GM08714 (cell line): Measurements from ENCODE around the gene SF1.
A peak's percentile ranks its signal among the peaks of the same experiment; 100 is the strongest.

Source experiments
- H3K4me3 ChIP-seq: fragments of 200-500 bp; sonication (Bioruptor generic); 2 replicates; pipeline ENCODE4 v1.5.1; 2014; ENCODE audit warnings: mild to moderate bottlenecking, low read length, inconsistent platforms
- ZNF274 ChIP-seq: IDR thresholded peaks from 2 replicates; pipeline ENCODE4 v1.6.1; 2012; ENCODE audit warnings: mild to moderate bottlenecking, low read depth, low read length

SF1 gene

GRCh38 chr11:64744544-64745188 lies 33.7 kb downstream of the SF1 start:
- no peak for TF ChIP-seq ZNF274
- peak overlapping the region; percentile 54; the same call in 1 of the 2 replicates for H3K4me3 ChIP-seq

- H3K4me3 ChIP-seq, result peak within 1 kb of the TSS; percentile 54; the same call in 1 of the 2 replicates
Observed at GRCh38 chr11:64743591-64744543, 34.5 kb downstream of the SF1 start, which contains the start of gene RASGRP2. Gene RASGRP2 (minus strand): TSS chr11:64744142. CDS start chr11:64742866, 1,276 bp downstream.

GRCh38 chr11:64742889-64743590 lies 35.3 kb downstream of the SF1 start:
- peak overlapping the region; percentile 54; the same call in 1 of the 2 replicates for H3K4me3 ChIP-seq
- no peak for TF ChIP-seq ZNF274

More at GRCh38 chr11:64743591-64744543, 34.5 kb downstream of the SF1 start, which contains the start of gene RASGRP2:
- no peak for TF ChIP-seq ZNF274

GRCh38 chr11:64742087-64742888 lies 36.1 kb downstream of the SF1 start:
- peak overlapping the region; percentile 54; the same call in 1 of the 2 replicates for H3K4me3 ChIP-seq
- no peak for TF ChIP-seq ZNF274

GRCh38 chr11:64741375-64742086 lies 36.8 kb downstream of the SF1 start:
- no peak overlapping the region for H3K4me3 ChIP-seq
- TF ChIP-seq ZNF274, result no peak

GRCh38 chr11:64739871-64740270 lies 38.5 kb downstream of the SF1 start:
- no peak overlapping the region for H3K4me3 ChIP-seq
- no peak for TF ChIP-seq ZNF274

GRCh38 chr11:64736654-64737053 lies 41.7 kb downstream of the SF1 start:
- no peak for TF ChIP-seq ZNF274
- H3K4me3 ChIP-seq, result no peak overlapping the region

- no peak for TF ChIP-seq ZNF274
- no peak overlapping the region for H3K4me3 ChIP-seq
Observed at GRCh38 chr11:64735725-64736259, 42.5 kb downstream of the SF1 start.

GRCh38 chr11:64734811-64735724 lies 43.3 kb downstream of the SF1 start:
- no peak overlapping the region for H3K4me3 ChIP-seq
- TF ChIP-seq ZNF274, result no peak

GRCh38 chr11:64731601-64732000 lies 46.7 kb downstream of the SF1 start:
- H3K4me3 ChIP-seq, result no peak overlapping the region

GRCh38 chr11:64729851-64730382 lies 48.4 kb downstream of the SF1 start:
- no peak for TF ChIP-seq ZNF274
- no peak overlapping the region for H3K4me3 ChIP-seq

More at GRCh38 chr11:64731601-64732000, 46.7 kb downstream of the SF1 start:
- no peak for TF ChIP-seq ZNF274
